NCI-H2081 treated with DMSO at 0.1 percent for 48 hours (cell line): ENCODE measurements around the gene WDR88.
"Not testable (repeated sequence)": the region's sequence is repeated elsewhere in the genome, so short reads cannot be mapped to it uniquely, and the experiment has no call there.

Source experiments
- DNase-seq: peaks from one replicate; lab custom pipeline; 2025; lab: John Stamatoyannopoulos, UW

Gene WDR88

GRCh38 chr19:33132021-33132420 lies at the start of gene WDR88:
WDR88 (plus strand) TSS chr19:33132114; CDS start chr19:33132170, 56 bp downstream.
- DNase-seq = no peak

GRCh38 chr19:33085570-33086128 lies 46.3 kb upstream of the WDR88 start:
- DNase-seq = no peak

GRCh38 chr19:33086955-33087354 lies 45.0 kb upstream of the WDR88 start:
- DNase-seq = no peak

GRCh38 chr19:33089010-33089409 lies 42.9 kb upstream of the WDR88 start:
- DNase-seq = no peak

GRCh38 chr19:33090179-33090578 lies 41.7 kb upstream of the WDR88 start:
- no peak for DNase-seq

GRCh38 chr19:33093420-33094210 lies 38.3 kb upstream of the WDR88 start:
- DNase-seq = no peak

- no peak for DNase-seq
Measured at GRCh38 chr19:33094436-33095067, 37.4 kb upstream of the WDR88 start.

- DNase-seq = no peak
Measured at GRCh38 chr19:33096005-33096404, 35.9 kb upstream of the WDR88 start.

- no peak for DNase-seq
Measured at GRCh38 chr19:33098055-33098534, 33.8 kb upstream of the WDR88 start.

- DNase-seq = no peak
Measured at GRCh38 chr19:33100894-33101644, 30.8 kb upstream of the WDR88 start.

- no peak for DNase-seq
Measured at GRCh38 chr19:33102893-33103292, 29.0 kb upstream of the WDR88 start.

GRCh38 chr19:33108161-33108560 lies 23.8 kb upstream of the WDR88 start:
- no peak for DNase-seq

GRCh38 chr19:33110137-33110910 lies 21.6 kb upstream of the WDR88 start:
- DNase-seq = no peak

GRCh38 chr19:33111587-33111986 lies 20.3 kb upstream of the WDR88 start:
- no peak for DNase-seq

- DNase-seq = no peak
Measured at GRCh38 chr19:33114312-33114711, 17.6 kb upstream of the WDR88 start.

GRCh38 chr19:33117501-33117900 lies 14.4 kb upstream of the WDR88 start:
- DNase-seq = no peak

- no peak for DNase-seq
Measured at GRCh38 chr19:33118643-33119042, 13.3 kb upstream of the WDR88 start.

- DNase-seq = no peak
Measured at GRCh38 chr19:33124207-33125098, 7.5 kb upstream of the WDR88 start.

GRCh38 chr19:33125929-33126388 lies 6.0 kb upstream of the WDR88 start:
- no peak for DNase-seq

- not testable (repeated sequence) for DNase-seq
Measured at GRCh38 chr19:33126712-33127111, 5.2 kb upstream of the WDR88 start.
